CD14-positive monocyte (primary cell): ENCODE measurements around the gene PMEL. TPM values are rescaled to one million over a fixed set of nuclear protein-coding genes. Genes with fewer than 3 reads are reported as not detected.
"Not testable (repeated sequence)": the region's sequence is repeated elsewhere in the genome, so short reads cannot be mapped to it uniquely, and the experiment has no call there.

ENCODE experiments used
- DNase-seq, 3 donors: peaks; one replicate each; pipeline ENCODE4 v3.0.0-alpha.2; 2011 to 2022
- H2AFZ ChIP-seq: 2 replicates; pipeline ENCODE4 v1.6.0; 2012; ENCODE audit warnings: mild to moderate bottlenecking, low read depth, low read length, inconsistent platforms; ENCODE audit not compliant: insufficient read depth, poor library complexity, severe bottlenecking
- H3K27ac ChIP-seq, 2 donors: 1 replicate in 1 of 2; 2 replicates in 1 of 2; pipeline ENCODE4 v1.5.1; 2012 to 2013; ENCODE audit warnings: low read length in 2 of 2, control low read depth in 1 of 2, inconsistent platforms in 1 of 2, low read depth in 1 of 2, mild to moderate bottlenecking in 1 of 2
- H3K27me3 ChIP-seq, 2 donors: one replicate each; pipeline versions ENCODE4 v1.6.0 to v1.6.1; 2011 to 2013; ENCODE audit warnings: low read length in 2 of 2; ENCODE audit not compliant: control insufficient read depth in 2 of 2, insufficient read depth in 2 of 2
- H3K36me3 ChIP-seq, 2 donors: replicated peaks in 1 of 2; 1 replicate in 1 of 2; 2 replicates in 1 of 2; pipeline versions ENCODE4 v1.5.1 to v1.6.1; 2012 to 2013; ENCODE audit warnings: low read length in 2 of 2, control low read depth in 1 of 2, inconsistent platforms in 1 of 2, mild to moderate bottlenecking in 1 of 2; ENCODE audit not compliant: insufficient read depth in 2 of 2, control insufficient read depth in 1 of 2
- H3K4me1 ChIP-seq, 2 donors: 1 replicate in 1 of 2; 2 replicates in 1 of 2; pipeline versions ENCODE4 v1.5.1 to v1.6.1; 2012 to 2013; ENCODE audit warnings: low read length in 2 of 2, control low read depth in 1 of 2, inconsistent platforms in 1 of 2, mild to moderate bottlenecking in 1 of 2, moderate library complexity in 1 of 2; ENCODE audit not compliant: insufficient read depth in 2 of 2, control insufficient read depth in 1 of 2
- H3K4me2 ChIP-seq: replicated peaks from 2 replicates; pipeline ENCODE3; 2012; ENCODE audit warnings: low read length, moderate library complexity, mild to moderate bottlenecking; ENCODE audit not compliant: poor library complexity, severe bottlenecking; ENCODE audit errors: extremely low read depth
- H3K4me3 ChIP-seq, 3 experiments: fragments of 200-600 bp in 1 of 3; sonication (generic) in 1 of 3; replicated peaks in 1 of 3; 1 replicate in 2 of 3; 2 replicates in 1 of 3; pipeline ENCODE4 v1.5.1; 2011 to 2013; ENCODE audit warnings: low read length in 3 of 3, mild to moderate bottlenecking in 3 of 3, control low read depth in 2 of 3, low read depth in 2 of 3, inconsistent platforms in 1 of 3, moderate library complexity in 1 of 3
- H3K79me2 ChIP-seq: 2 replicates; pipeline ENCODE4 v1.6.0; 2012; ENCODE audit warnings: mild to moderate bottlenecking, control low read depth, inconsistent platforms, low read length, moderate library complexity; ENCODE audit not compliant: insufficient read depth
- H3K9ac ChIP-seq: 2 replicates; pipeline ENCODE4 v1.6.0; 2017; ENCODE audit warnings: low read length, mild to moderate bottlenecking; ENCODE audit not compliant: insufficient read depth, poor library complexity, severe bottlenecking
- H3K9me3 ChIP-seq, 2 donors: replicated peaks in 1 of 2; 1 replicate in 1 of 2; 2 replicates in 1 of 2; pipeline versions ENCODE4 v1.5.1 to v1.6.1; 2012 to 2013; ENCODE audit warnings: low read length in 2 of 2, control low read depth in 1 of 2; ENCODE audit not compliant: control insufficient read depth in 1 of 2, insufficient read depth in 1 of 2
- H4K20me1 ChIP-seq: 2 replicates; pipeline ENCODE4 v1.6.0; 2012; ENCODE audit warnings: mild to moderate bottlenecking, low read length, control low read depth, moderate library complexity; ENCODE audit not compliant: insufficient read depth
- H3K27ac Mint-ChIP-seq, 7 donors: one replicate each; pipeline ENCODE4 v1.8.0; 2020; ENCODE audit warnings: mild to moderate bottlenecking in 7 of 7, mixed read lengths in 7 of 7, moderate library complexity in 6 of 7, inconsistent platforms in 2 of 7
- H3K27me3 Mint-ChIP-seq, 3 donors: one replicate each; pipeline ENCODE4 v1.8.0; 2021 to 2022; ENCODE audit warnings: low read depth in 3 of 3, mild to moderate bottlenecking in 3 of 3, mixed read lengths in 3 of 3, moderate library complexity in 3 of 3, inconsistent platforms in 1 of 3
- H3K36me3 Mint-ChIP-seq, 2 donors: one replicate each; pipeline ENCODE4 v1.8.0; 2020; ENCODE audit warnings: mixed read lengths in 2 of 2, inconsistent platforms in 1 of 2, mild to moderate bottlenecking in 1 of 2
- H3K4me1 Mint-ChIP-seq: one replicate; pipeline ENCODE4 v1.8.0; 2020; ENCODE audit warnings: mild to moderate bottlenecking, mixed read lengths
- H3K4me3 Mint-ChIP-seq, 2 donors: one replicate each; pipeline ENCODE4 v1.8.0; 2020; ENCODE audit warnings: mild to moderate bottlenecking in 2 of 2, mixed read lengths in 2 of 2, moderate library complexity in 1 of 2
- H3K9me3 Mint-ChIP-seq, 7 donors: one replicate each; pipeline ENCODE4 v1.8.0; 2020 to 2022; ENCODE audit warnings: mixed read lengths in 7 of 7, mild to moderate bottlenecking in 6 of 7, moderate library complexity in 6 of 7, inconsistent platforms in 2 of 7
- WGBS: methylation state at CpG from one replicate; pipeline ENCODE4 v1.1.5; 2013; ENCODE audit warnings: missing lambda C conversion rate; ENCODE audit not compliant: insufficient coverage; 5-methylcytosine and 5-hydroxymethylcytosine counted together
- intact Hi-C, 2 donors: fragments of 100-400 bp; cut with micrococcal nuclease; formaldehyde crosslinking; loops; one replicate each; pipeline versions ENCODE4 v1.15.0 to v1.15.1; 2023
- polyA plus RNA-seq, 3 donors: library from polyadenylated mRNA; depleted of rRNA in 1 of 3; unstranded in 2 of 3; stranded (reverse) in 1 of 3; fragments of 300-500 nt in 2 of 3; fragments of >200 nt in 1 of 3; fragmentation: Illumina TruSeq in 2 of 3; gene quantifications; 1 replicate in 2 of 3; 2 replicates in 1 of 3; pipeline ENCODE4 v1.2.3, GENCODE V29; 2012 to 2021
- TF ChIP-seq, protein P1 (sequence below): fragments of 200-600 bp; IDR thresholded peaks from one replicate; pipeline ENCODE4 v1.8.0; 2022; ENCODE audit warnings: antibody characterized with exemption, mild to moderate bottlenecking

Gene PMEL
- polyA plus RNA-seq, 3 donors, result 0.37 to 0.54 (median 0.40) TPM

DNA sequence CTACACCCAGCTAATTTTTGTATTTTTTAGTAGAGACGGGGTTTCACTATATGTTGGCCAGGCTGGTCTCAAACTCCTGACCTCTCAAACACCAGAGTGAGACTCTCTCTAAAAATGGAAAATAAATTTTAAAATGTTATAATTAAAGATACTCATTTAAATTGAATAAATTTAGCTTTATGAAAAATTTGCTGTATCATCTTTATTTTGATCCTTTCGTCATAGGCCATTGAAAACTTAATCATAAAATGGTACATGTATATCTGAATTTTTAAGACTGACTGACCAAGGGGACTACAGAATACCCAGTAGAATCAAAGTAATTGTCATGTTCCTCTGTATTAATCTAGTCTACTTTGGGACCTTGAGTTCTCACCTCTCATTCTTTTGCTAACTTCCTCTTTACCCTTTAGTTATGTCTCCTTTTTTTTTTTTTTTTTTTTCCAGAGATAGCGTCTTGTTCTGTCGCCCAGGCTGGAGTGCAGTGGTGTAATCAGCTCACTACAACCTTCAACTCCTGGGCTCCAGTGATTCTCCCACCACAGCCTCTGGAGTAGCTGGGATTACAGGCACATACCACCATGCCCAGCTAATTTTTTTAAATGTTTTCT is 17.5 kb upstream of the PMEL start:
- Histone ChIP-seq H3K36me3 (peaks cover 25 to 63% of the 10 kb centered on the region in 2 donors), H3K79me2 (peaks cover 14% of the 10 kb centered on the region), H3K27ac (peak overlapping the region in 1 of 2 donors; percentile 26), H3K9ac (no peak overlapping the region), H3K9me3 (no peaks in the 10 kb centered on the region), H3K4me1 (peaks cover 13 to 31% of the 10 kb centered on the region in 2 donors), H3K4me2 (no peak overlapping the region), H2AFZ (no peak overlapping the region), H3K27me3 (no peaks in the 10 kb centered on the region), H3K4me3 (no peak overlapping the region), H4K20me1 (peaks cover 24% of the 10 kb centered on the region)
- no peak overlapping the region for H3K4me3 Mint-ChIP-seq
- peaks cover 0 to 1% (median 0%) of the 10 kb centered on the region in 3 donors for H3K27me3 Mint-ChIP-seq
- no peak for DNase-seq
- intact Hi-C loops, result no loop called here
- TF ChIP-seq, protein P1, sequence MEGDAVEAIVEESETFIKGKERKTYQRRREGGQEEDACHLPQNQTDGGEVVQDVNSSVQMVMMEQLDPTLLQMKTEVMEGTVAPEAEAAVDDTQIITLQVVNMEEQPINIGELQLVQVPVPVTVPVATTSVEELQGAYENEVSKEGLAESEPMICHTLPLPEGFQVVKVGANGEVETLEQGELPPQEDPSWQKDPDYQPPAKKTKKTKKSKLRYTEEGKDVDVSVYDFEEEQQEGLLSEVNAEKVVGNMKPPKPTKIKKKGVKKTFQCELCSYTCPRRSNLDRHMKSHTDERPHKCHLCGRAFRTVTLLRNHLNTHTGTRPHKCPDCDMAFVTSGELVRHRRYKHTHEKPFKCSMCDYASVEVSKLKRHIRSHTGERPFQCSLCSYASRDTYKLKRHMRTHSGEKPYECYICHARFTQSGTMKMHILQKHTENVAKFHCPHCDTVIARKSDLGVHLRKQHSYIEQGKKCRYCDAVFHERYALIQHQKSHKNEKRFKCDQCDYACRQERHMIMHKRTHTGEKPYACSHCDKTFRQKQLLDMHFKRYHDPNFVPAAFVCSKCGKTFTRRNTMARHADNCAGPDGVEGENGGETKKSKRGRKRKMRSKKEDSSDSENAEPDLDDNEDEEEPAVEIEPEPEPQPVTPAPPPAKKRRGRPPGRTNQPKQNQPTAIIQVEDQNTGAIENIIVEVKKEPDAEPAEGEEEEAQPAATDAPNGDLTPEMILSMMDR, result no peak
- peaks cover 27% of the 10 kb centered on the region for H3K4me1 Mint-ChIP-seq
- peak overlapping the region in 5 of 7 donors; percentile 0 to 76 (median 62) for H3K27ac Mint-ChIP-seq
- H3K9me3 Mint-ChIP-seq, result peaks cover 0 to under 1% (median 0%) of the 10 kb centered on the region in 7 donors
- WGBS, result 0% methylated on average over 2 of the region's 4 CpGs
- H3K36me3 Mint-ChIP-seq, result peaks cover 42 to 76% of the 10 kb centered on the region in 2 donors

DNA sequence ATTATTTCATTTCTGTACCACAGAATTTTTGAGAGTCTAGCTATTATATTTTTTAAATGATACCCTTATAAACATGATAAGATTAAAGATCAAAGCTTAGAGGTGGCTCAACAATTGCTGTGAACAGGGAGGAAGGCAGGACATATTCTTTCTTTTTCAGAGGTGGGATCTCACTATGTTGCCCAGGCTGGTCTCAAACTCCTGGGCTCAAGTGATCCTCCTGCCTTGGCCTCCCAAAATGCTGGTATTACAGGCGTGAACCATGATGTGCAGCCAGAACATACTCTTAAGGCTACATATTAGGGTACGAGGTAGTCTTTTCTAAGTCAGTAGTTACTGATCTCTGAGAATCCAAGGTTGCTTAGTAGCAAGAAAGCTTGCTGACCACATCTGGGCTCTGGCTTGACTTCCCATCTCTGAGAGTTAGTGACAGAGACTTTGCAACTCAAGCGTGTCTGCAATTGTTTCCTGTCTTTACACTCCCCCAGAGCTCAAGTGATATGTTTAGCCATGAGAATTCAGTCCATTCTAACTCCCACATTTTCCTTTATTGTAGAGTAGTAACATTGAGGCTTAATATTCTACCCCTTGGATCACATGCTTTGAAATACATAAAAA is 16.6 kb upstream of the PMEL start:
- peaks cover 36 to 73% of the 10 kb centered on the region in 2 donors for H3K36me3 Mint-ChIP-seq

DNA sequence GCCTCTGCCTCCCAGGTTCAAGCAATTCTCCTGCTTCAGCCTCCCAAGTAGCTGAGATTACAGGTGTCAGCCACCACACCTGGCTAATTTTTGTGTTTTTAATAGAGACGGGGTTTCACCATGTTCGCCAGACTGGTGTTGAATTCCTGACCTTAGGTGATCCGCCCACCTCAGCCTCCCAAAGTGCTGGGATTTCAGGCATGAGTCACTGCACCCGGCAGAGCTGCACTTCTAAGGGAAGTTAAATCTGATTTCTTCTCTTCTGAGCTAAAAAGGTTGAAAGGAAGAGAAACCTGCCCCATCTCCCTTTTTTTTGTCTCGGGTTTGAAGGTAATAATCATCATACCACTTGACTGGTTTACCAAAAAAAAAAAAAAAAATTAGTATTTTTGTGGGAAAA is 16.0 kb upstream of the PMEL start:
- Histone ChIP-seq H3K36me3 (peaks cover 18 to 50% of the 10 kb centered on the region in 2 donors), H3K4me1 (peaks cover 19 to 46% of the 10 kb centered on the region in 2 donors)

More for the DNA sequence above, 16.6 kb upstream of the PMEL start:
- H3K27me3 Mint-ChIP-seq, result peaks cover 0 to 1% (median 0%) of the 10 kb centered on the region in 3 donors
- H3K4me2 ChIP-seq, result no peak overlapping the region
- intact Hi-C loops, result no loop called here
- no peaks in the 10 kb centered on the region for H3K27me3 ChIP-seq
- H3K4me1 Mint-ChIP-seq, result peaks cover 36% of the 10 kb centered on the region
- peaks cover 23% of the 10 kb centered on the region for H3K79me2 ChIP-seq
- no peak overlapping the region for H3K9ac ChIP-seq
- peaks cover 20 to 55% of the 10 kb centered on the region in 2 donors for H3K36me3 ChIP-seq
- H3K27ac ChIP-seq, result no peak overlapping the region
- H3K4me1 ChIP-seq, result peaks cover 17 to 40% of the 10 kb centered on the region in 2 donors
- H4K20me1 ChIP-seq, result peaks cover 33% of the 10 kb centered on the region
- peaks cover 0 to 3% (median 0%) of the 10 kb centered on the region in 7 donors for H3K9me3 Mint-ChIP-seq
- TF ChIP-seq, protein P1, result no peak
- no CpG with 5 or more reads among the region's 3 CpGs for WGBS
- no peaks in the 10 kb centered on the region for H3K9me3 ChIP-seq
- H2AFZ ChIP-seq, result no peak overlapping the region
- H3K4me3 ChIP-seq, result no peak overlapping the region
- DNase-seq, result no peak
- H3K4me3 Mint-ChIP-seq, result no peak overlapping the region
- H3K27ac Mint-ChIP-seq, result peak overlapping the region in 1 of 7 donors; percentile 11

More for the DNA sequence above, 16.0 kb upstream of the PMEL start:
- H3K27me3 Mint-ChIP-seq, intact Hi-C loops, H3K4me3 ChIP-seq, H3K4me3 Mint-ChIP-seq, H3K9ac ChIP-seq, H3K9me3 Mint-ChIP-seq, H3K4me2 ChIP-seq, H2AFZ ChIP-seq, H3K27ac ChIP-seq, H3K27me3 ChIP-seq, H3K9me3 ChIP-seq, DNase-seq, H3K27ac Mint-ChIP-seq: not testable (repeated sequence)
- H4K20me1 ChIP-seq, result peaks cover 37% of the 10 kb centered on the region
- peaks cover 29% of the 10 kb centered on the region for H3K79me2 ChIP-seq
- peaks cover 34 to 68% of the 10 kb centered on the region in 2 donors for H3K36me3 Mint-ChIP-seq
- H3K4me1 Mint-ChIP-seq, result peaks cover 42% of the 10 kb centered on the region
- WGBS, result 90% methylated on average over 2 of the region's 5 CpGs
